Loucy (cell line): Measurements from ENCODE around the gene TOLLIP.

Experiments
- CTCF ChIP-seq: fragments of 200-600 bp; sonication (generic); conservative IDR thresholded peaks from 2 replicates; pipeline ENCODE4 v1.5.1; 2014; ENCODE audit warnings: mild to moderate bottlenecking, antibody characterized with exemption, low read length
- EZH2phosphoT487 ChIP-seq: fragments of 200-600 bp; IDR thresholded peaks from 2 replicates; pipeline ENCODE4 v1.6.1; 2018; ENCODE audit warnings: antibody characterized with exemption, mild to moderate bottlenecking, moderate library complexity, borderline replicate concordance

GRCh38 chr11:1237128-1237580, 72.3 kb downstream of the TOLLIP start:
- TF ChIP-seq CTCF: no peak
- TF ChIP-seq EZH2phosphoT487: no peak
